ENCODE data around the gene NEK11. TPM values are rescaled to one million over a fixed set of nuclear protein-coding genes. Genes with fewer than 3 reads are reported as not detected.

The NEK11 gene
- total RNA-seq, 1 donor from 2014 or later: 6.2 TPM

DNA sequence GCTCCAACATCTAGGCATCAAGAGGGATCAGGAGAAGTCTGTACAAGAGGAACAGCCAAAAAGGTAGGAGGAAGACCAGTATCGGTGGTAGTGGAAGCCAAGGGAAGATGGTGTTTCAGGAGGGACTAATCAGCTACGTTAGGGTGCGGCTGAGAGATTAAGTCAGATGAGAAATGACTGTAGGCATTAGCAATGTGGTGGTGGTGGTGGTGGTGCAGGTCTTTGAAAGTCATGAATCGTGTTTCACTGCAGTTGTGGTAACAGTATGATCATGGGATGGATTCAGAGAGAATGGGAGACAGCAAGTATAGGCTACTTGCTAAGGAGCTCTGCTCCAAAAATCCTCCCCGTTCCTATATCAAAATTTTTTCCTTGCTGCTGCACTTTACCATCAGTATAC lies 35.6 kb upstream of the NEK11 start:
- Mint-ChIP-seq H3K9me3 (ENCODE audit: unreplicated experiment) (no peaks in the 10 kb centered on the region), H3K27me3 (ENCODE audit: unreplicated experiment) (no peaks in the 10 kb centered on the region), H3K4me3 (ENCODE audit: unreplicated experiment) (no peak overlapping the region), H3K36me3 (ENCODE audit: unreplicated experiment) (peaks cover 12% of the 10 kb centered on the region), H3K27ac (ENCODE audit: unreplicated experiment) (no peak overlapping the region), H3K4me1 (ENCODE audit: unreplicated experiment) (no peaks in the 10 kb centered on the region)
- DNase-seq (ENCODE audit: extremely low spot score, unreplicated experiment): no peak
- TF ChIP-seq, protein P1, sequence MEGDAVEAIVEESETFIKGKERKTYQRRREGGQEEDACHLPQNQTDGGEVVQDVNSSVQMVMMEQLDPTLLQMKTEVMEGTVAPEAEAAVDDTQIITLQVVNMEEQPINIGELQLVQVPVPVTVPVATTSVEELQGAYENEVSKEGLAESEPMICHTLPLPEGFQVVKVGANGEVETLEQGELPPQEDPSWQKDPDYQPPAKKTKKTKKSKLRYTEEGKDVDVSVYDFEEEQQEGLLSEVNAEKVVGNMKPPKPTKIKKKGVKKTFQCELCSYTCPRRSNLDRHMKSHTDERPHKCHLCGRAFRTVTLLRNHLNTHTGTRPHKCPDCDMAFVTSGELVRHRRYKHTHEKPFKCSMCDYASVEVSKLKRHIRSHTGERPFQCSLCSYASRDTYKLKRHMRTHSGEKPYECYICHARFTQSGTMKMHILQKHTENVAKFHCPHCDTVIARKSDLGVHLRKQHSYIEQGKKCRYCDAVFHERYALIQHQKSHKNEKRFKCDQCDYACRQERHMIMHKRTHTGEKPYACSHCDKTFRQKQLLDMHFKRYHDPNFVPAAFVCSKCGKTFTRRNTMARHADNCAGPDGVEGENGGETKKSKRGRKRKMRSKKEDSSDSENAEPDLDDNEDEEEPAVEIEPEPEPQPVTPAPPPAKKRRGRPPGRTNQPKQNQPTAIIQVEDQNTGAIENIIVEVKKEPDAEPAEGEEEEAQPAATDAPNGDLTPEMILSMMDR (IDR thresholded peaks at IDR 0.05): no peak

DNA sequence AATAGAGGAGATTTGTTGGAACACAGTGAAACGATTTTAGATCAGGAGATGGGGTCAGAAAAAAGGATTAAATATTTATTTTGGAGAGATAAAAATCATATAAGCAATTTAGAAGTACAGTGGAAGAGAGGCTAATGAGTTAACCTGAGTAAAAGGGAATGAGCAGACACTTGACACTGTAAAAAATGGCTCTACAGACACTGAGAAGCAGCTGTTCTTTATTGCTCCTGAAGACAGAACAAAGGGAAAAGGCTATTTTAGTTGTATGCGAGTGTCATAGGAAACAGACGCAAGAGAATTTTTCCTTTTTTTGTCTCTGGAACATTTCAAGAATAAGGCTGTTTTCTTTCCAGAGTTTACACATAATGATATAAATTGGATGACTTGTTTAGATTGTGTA lies 34.3 kb upstream of the NEK11 start:
- H3K9me3 Mint-ChIP-seq (ENCODE audit: unreplicated experiment): no peaks in the 10 kb centered on the region
- TF ChIP-seq, protein P1 (IDR thresholded peaks at IDR 0.05): no peak
- no peak for DNase-seq (ENCODE audit: extremely low spot score, unreplicated experiment)
- H3K27me3 Mint-ChIP-seq (ENCODE audit: unreplicated experiment): no peaks in the 10 kb centered on the region
- no peaks in the 10 kb centered on the region for H3K4me1 Mint-ChIP-seq (ENCODE audit: unreplicated experiment)
- H3K27ac Mint-ChIP-seq (ENCODE audit: unreplicated experiment): no peak overlapping the region
- peaks cover 21% of the 10 kb centered on the region for H3K36me3 Mint-ChIP-seq (ENCODE audit: unreplicated experiment)
- H3K4me3 Mint-ChIP-seq (ENCODE audit: unreplicated experiment): no peak overlapping the region

DNA sequence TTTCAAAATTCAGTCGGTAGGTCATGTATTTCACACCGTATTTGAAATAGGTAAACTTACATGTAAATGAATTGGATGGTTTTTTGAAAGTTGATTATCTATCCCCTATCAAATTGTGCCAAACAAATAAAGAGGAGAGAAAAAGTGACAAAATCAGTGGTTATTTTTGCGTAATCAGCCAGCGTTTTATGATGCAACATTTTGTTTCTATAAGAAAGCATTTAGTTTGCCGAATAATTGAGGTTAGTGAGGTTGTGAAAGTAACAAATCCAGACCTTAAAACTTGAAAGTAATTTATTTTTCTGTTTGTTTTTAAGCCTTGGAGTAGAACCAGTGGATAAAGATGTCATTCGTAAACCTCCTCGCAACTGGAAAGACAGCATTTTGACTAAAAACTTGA lies 29.4 kb upstream of the NEK11 start:
- peaks cover 2% of the 10 kb centered on the region for H3K4me1 Mint-ChIP-seq (ENCODE audit: unreplicated experiment)
- H3K27ac Mint-ChIP-seq (ENCODE audit: unreplicated experiment): no peak overlapping the region
- no peak overlapping the region for H3K4me3 Mint-ChIP-seq (ENCODE audit: unreplicated experiment)
- no peaks in the 10 kb centered on the region for H3K27me3 Mint-ChIP-seq (ENCODE audit: unreplicated experiment)
- H3K36me3 Mint-ChIP-seq (ENCODE audit: unreplicated experiment): peaks cover 22% of the 10 kb centered on the region
- no peak for DNase-seq (ENCODE audit: extremely low spot score, unreplicated experiment)
- no peaks in the 10 kb centered on the region for H3K9me3 Mint-ChIP-seq (ENCODE audit: unreplicated experiment)
- TF ChIP-seq, protein P1 (IDR thresholded peaks at IDR 0.05): no peak

DNA sequence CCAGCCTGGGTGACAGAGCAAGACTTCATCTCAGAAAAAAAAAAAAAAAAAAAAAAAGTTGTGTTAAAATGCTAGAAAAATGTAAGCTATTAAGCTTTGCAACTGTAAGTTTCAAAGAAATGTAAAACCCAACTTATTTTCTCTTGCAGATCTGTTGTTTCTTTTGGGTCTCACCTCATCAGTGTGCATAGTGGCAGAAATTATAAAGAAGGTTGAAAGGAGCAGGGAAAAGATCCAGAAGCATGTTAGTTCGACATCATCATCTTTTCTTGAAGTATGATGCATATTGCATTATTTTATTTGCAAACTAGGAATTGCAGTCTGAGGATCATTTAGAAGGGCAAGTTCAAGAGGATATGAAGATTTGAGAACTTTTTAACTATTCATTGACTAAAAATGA lies 25.6 kb upstream of the NEK11 start:
- H3K27me3 Mint-ChIP-seq (ENCODE audit: unreplicated experiment): no peaks in the 10 kb centered on the region
- no peaks in the 10 kb centered on the region for H3K9me3 Mint-ChIP-seq (ENCODE audit: unreplicated experiment)
- no peak for DNase-seq (ENCODE audit: extremely low spot score, unreplicated experiment)
- no peak overlapping the region for H3K27ac Mint-ChIP-seq (ENCODE audit: unreplicated experiment)
- no peak overlapping the region for H3K4me3 Mint-ChIP-seq (ENCODE audit: unreplicated experiment)
- H3K4me1 Mint-ChIP-seq (ENCODE audit: unreplicated experiment): peaks cover 2% of the 10 kb centered on the region
- H3K36me3 Mint-ChIP-seq (ENCODE audit: unreplicated experiment): peaks cover 35% of the 10 kb centered on the region
- TF ChIP-seq, protein P1 (IDR thresholded peaks at IDR 0.05): no peak

DNA sequence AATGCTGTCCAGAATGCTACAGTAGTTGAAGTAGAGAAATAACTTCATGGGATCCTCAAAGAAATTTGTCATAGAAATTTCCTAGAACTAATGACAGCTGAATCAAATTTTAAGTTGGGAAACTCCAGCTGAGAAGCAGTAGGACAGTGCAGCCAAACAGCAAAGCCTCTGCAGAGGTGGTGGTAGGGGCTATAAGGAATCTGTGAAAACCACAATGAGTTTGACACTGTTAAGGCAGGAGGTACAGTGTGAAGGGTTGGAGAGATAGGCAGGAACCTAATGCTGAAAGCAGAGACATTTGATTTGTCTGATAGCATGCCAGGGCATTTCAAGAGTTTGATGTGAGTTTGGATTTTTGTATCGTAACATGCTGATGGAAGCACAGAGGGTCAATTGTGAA lies 22.1 kb upstream of the NEK11 start:
- Mint-ChIP-seq H3K27ac (ENCODE audit: unreplicated experiment) (no peak overlapping the region), H3K9me3 (ENCODE audit: unreplicated experiment) (no peaks in the 10 kb centered on the region), H3K4me3 (ENCODE audit: unreplicated experiment) (no peak overlapping the region), H3K27me3 (ENCODE audit: unreplicated experiment) (no peaks in the 10 kb centered on the region), H3K36me3 (ENCODE audit: unreplicated experiment) (peaks cover 32% of the 10 kb centered on the region), H3K4me1 (ENCODE audit: unreplicated experiment) (peaks cover 2% of the 10 kb centered on the region)
- no peak for DNase-seq (ENCODE audit: extremely low spot score, unreplicated experiment)
- TF ChIP-seq, protein P1 (IDR thresholded peaks at IDR 0.05): no peak

Measured in osteocyte (in vitro differentiated cells).